ENCODE results near the gene SLC4A4.

Gene SLC4A4

GRCh38 chr4:71550220-71551165, 211.7 kb downstream of the SLC4A4 start:
- DNase-seq = no peak

- no peak for DNase-seq
These were observed 214.8 kb downstream of the SLC4A4 start for GRCh38 chr4:71553605-71554004.

DNA sequence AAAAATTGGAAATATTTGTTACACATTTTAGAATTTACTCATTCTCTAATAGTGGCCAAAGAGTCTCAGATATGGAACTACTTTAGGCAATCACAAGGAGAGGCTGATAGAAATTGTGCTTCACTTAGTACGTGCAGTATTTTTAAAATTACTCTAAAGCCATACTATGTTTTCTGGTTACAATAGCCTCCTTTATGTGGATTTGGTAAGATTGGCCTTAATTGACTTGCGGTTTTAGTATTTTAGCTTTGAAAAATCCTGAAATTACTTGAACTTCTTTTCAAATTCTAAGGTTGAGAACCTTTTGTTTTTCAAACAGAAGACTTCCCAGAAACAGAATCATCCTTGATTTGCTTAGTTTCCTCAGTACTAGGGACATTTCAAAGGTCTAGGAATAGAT, 215.2 kb downstream of the SLC4A4 start:
- no peak for DNase-seq

- DNase-seq = no peak
These were observed 219.4 kb downstream of the SLC4A4 start for GRCh38 chr4:71558248-71558647.

DNA sequence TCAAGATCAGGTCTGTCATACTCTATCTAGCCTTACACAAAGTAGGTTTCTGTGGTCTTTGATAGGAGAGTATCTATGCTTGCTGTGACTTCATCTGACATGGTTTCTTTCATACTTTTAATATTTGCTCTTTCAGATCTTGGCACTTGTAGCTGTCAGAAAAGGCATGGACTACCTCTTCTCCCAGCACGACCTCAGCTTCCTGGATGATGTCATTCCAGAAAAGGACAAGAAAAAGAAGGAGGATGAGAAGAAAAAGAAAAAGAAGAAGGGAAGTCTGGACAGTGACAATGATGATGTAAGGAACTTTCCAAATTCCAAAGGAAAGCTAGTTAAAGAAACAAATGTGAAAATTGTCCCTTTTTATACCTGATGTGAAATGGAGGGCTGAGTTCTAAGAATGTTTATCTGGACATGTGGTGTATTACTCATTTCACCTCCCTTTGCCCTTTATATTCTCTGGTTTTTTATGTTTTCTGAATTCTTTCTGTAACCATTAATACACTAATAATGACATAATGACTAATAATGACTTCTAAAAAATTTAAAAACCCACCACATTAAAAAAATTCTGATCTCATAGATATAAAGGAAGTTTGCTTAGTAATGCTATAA, 221.2 kb downstream of the SLC4A4 start:
- DNase-seq = no peak

DNA sequence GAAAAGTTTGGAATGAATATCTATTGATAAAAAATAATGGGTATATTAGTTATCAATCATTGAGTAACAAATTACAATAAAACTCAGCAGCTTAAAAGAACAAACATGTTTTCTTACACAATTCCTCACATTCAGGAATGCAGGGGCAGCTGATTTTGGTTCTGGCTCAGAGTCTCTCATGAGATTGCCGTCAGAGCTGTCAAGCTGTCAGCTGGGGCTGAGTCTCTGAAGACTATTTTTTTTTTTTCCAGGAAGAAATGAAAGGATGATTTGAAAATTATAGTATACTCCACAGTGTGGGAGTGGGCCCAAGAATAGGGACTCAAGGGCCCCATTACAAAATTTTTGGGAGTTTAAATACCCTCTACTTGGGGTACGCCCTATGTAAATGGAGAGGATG, 226.0 kb downstream of the SLC4A4 start:
- no peak for DNase-seq

DNA sequence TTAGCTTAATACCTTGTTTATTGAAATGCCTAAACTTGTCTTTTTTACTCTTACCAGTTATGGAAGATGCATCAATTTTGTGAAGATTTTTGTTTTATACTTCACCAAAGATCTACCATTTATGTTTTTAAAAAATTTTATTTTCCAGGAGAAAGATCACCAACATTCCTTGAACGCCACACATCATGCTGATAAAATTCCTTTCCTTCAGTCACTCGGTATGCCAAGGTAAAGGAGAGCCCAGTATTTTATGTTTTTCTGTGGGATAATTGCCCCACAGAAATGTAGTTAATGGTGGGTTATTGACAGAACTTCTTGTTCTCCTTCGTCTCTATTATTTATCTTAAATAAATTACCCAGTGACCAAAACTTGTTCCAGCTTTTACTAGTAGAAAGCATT, 228.0 kb downstream of the SLC4A4 start:
- DNase-seq = no peak

GRCh38 chr4:71568131-71568530, 229.3 kb downstream of the SLC4A4 start:
- DNase-seq = no peak

- no peak for DNase-seq
These were observed 231.7 kb downstream of the SLC4A4 start for GRCh38 chr4:71570492-71570891.

- no peak for DNase-seq
These were observed 232.5 kb downstream of the SLC4A4 start for GRCh38 chr4:71571346-71571745.

DNA sequence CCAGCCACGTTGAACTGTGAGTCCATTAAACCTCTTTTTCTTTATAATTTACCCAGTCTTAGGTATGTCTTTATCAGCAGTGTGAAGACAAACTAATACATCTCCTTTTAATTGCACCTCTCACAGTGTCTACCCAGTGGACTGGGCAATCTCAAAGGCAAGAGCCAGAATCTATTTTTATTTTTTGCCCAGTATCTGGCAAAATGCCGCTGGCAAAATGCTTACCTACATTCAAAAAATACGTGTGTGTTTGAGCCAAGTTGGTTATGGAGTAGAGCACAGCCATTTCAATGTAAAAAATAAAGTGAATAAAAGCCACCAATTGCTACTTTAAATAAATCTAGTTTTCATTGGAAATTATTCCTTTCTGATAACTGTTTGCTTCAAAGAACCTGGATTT, 245.2 kb downstream of the SLC4A4 start:
- DNase-seq = no peak

DNA sequence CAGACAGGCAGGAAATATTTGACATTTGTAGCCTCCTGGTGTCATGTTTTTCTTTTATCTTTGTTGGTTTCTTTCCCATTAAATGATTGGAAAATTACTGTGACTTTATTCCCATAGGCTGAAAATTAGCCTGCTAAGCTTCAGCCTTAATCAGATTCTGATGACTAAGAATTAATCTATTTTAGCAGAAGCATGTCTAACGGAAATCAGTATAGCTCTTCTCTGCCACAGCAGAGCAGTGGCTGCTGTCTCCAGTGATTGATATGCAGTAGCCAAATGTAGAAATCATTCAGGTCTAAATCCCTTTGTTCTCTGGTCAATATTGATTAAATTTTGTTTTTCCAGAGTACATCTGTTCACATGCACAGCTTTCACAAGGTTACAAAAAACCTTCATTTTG, 245.8 kb downstream of the SLC4A4 start:
- no peak for DNase-seq

DNA sequence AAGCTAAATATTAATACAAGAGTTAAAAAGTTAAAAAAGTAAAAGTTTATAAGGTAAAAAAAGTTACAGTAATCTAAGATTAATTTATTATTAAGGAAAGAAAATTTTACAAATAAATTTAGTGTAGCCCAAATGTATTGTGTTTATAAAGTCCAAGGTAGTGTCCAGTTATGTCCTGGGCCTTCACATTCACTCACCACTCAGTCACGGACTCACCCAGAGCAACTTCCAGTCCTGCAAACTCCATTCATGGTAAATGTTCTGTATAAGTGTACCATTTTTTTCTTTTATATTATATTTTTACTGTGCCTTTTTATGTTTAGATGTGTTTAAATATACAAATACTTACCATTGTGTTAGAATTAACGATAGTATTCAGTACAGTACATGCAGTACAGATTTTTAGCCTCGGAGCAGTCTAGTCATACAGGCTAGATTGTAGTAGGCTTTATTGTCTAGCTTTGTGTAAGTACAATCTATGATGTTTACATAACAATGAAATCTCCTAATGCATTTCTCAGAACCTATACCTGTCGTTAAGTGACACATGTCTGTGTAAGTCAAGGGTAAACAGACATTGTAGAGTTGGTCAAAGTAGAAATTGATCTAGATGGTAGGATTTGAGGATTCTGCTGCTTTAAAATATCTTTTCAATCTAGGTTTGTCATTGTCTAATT, 247.4 kb downstream of the SLC4A4 start:
- no peak for DNase-seq

- no peak for DNase-seq
These were observed 249.2 kb downstream of the SLC4A4 start for GRCh38 chr4:71587995-71588394.

- DNase-seq = no peak
These were observed 254.0 kb downstream of the SLC4A4 start for GRCh38 chr4:71592793-71593192.

GRCh38 chr4:71593311-71593710, 254.5 kb downstream of the SLC4A4 start:
- no peak for DNase-seq

- DNase-seq = no peak
These were observed 256.8 kb downstream of the SLC4A4 start for GRCh38 chr4:71595576-71596108.

DNA sequence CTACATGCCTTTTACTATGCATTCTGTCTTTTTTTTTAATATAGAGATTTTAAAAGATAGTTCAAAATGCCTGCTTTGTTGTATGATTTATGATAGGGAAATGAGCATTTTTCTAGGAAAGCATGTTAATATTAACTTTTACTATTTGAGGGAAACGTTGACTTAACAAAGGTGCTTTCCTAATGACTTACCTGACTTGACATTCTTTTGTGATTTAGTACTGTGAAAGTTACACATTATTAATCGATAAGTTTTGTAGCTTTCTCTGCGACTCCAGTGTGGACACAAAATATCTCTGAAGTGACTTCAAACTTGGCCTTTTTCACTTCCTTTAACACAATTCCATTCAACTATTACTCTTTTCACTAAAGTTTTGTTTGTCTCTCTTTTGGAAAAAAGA, 260.8 kb downstream of the SLC4A4 start:
- DNase-seq = no peak

- DNase-seq = no peak
These were observed 263.6 kb downstream of the SLC4A4 start for GRCh38 chr4:71602289-71602900.

- no peak for DNase-seq
These were observed 266.0 kb downstream of the SLC4A4 start for GRCh38 chr4:71604785-71605184.

- no peak for DNase-seq
These were observed 268.3 kb downstream of the SLC4A4 start for GRCh38 chr4:71607109-71607508.

DNA sequence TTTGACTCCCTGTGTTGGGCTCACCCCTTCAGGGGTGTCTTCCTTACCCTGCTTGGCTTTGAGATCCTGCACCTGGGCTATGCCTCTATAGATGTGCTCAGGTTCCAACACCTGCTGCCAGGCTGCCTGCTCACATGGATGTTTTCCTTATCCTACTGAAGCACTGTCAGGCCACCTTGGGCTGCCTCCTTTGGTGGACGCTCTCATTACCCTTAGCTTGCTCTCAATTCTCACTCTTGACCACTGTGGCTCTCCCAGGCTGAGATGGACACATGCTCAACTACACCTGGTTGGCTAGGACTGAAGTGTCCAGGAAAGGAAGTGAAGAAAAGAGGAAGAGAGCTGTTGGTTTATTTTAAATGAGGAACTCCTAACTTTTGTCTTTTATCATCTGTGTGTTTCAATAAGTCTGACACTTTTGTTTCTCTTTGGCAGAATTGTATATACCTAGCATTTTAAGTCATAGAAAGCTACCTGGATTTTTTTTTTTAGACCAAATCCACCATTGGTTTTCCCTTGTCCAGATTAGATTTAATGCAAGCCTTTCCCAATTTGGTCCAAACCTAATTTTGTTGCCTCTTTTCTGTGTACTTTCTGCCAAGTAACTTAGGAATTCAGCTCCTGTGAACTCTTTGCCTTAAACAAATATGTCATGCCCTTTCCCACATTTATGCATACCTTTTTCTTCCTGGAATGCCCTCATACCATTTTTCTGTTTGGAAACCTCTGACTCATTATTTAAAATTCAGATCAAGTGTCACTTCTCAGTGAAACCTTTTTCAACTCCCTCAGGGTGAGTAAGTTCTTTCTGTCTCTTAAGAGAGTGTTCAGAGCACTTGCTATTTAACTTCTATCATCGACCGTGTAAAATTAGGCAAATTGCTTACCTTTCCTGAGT, 269.2 kb downstream of the SLC4A4 start:
- no peak for DNase-seq
